Fibroblast of lung (primary cell): ENCODE data around the gene TEAD2. TPM values are rescaled to one million over a fixed set of nuclear protein-coding genes. Genes with fewer than 3 reads are reported as not detected.
A peak's percentile ranks its signal among the peaks of the same experiment; 100 is the strongest.

Source experiments
- DNase-seq, 2 donors: peaks; one replicate each; pipeline versions ENCODE4 v3.0.0 to v3.0.0-alpha.2; 2010; ENCODE audit warnings: low read depth in 2 of 2
- H2AFZ ChIP-seq: 2 replicates; pipeline ENCODE4 v1.5.1; 2012; ENCODE audit warnings: low read length, control low read depth, inconsistent platforms
- H3K27ac ChIP-seq: 2 replicates; pipeline ENCODE4 v1.5.1; 2011; ENCODE audit warnings: low read length, control low read depth; ENCODE audit not compliant: insufficient read depth
- H3K27me3 ChIP-seq: 2 replicates; pipeline ENCODE4 v1.5.1; 2011; ENCODE audit warnings: mild to moderate bottlenecking, low read length; ENCODE audit not compliant: control insufficient read depth, insufficient read depth
- H3K36me3 ChIP-seq: 2 replicates; pipeline ENCODE4 v1.5.1; 2011; ENCODE audit warnings: low read length; ENCODE audit not compliant: control insufficient read depth, insufficient read depth
- H3K4me1 ChIP-seq: 2 replicates; pipeline ENCODE4 v1.5.1; 2011; ENCODE audit warnings: low read length; ENCODE audit not compliant: control insufficient read depth, insufficient read depth; ENCODE audit errors: extremely low read depth
- H3K4me2 ChIP-seq: 2 replicates; pipeline ENCODE4 v1.5.1; 2011; ENCODE audit warnings: low read length, control low read depth; ENCODE audit not compliant: insufficient read depth; ENCODE audit errors: extremely low read depth
- H3K4me3 ChIP-seq, 4 experiments: fragments of 200-600 bp in 1 of 4; sonication (generic) in 1 of 4; replicated peaks in 1 of 4; 2 replicates each; pipeline ENCODE4 v1.5.1; 2011 to 2016; ENCODE audit warnings: low read length in 4 of 4, low read depth in 3 of 4, mild to moderate bottlenecking in 3 of 4, control low read depth in 2 of 4, inconsistent platforms in 1 of 4, mixed read lengths in 1 of 4; ENCODE audit not compliant: insufficient read depth in 1 of 4; ENCODE audit errors: control extremely low read depth in 1 of 4
- H3K79me2 ChIP-seq: 2 replicates; pipeline ENCODE4 v1.5.1; 2012; ENCODE audit warnings: mild to moderate bottlenecking, low read length, inconsistent platforms; ENCODE audit not compliant: control insufficient read depth, insufficient read depth
- H3K9ac ChIP-seq: 2 replicates; pipeline ENCODE4 v1.5.1; 2011; ENCODE audit warnings: mild to moderate bottlenecking, low read length, control low read depth; ENCODE audit not compliant: insufficient read depth
- H3K9me3 ChIP-seq: 2 replicates; pipeline ENCODE4 v1.5.1; 2012; ENCODE audit warnings: low read depth, low read length; ENCODE audit not compliant: control insufficient read depth, insufficient read depth
- H4K20me1 ChIP-seq: 2 replicates; pipeline ENCODE4 v1.5.1; 2011; ENCODE audit warnings: low read length; ENCODE audit not compliant: control insufficient read depth, insufficient read depth; ENCODE audit errors: extremely low read depth
- EZH2 ChIP-seq: IDR thresholded peaks from 2 replicates; pipeline ENCODE4 v1.5.1; 2012; ENCODE audit warnings: low read length, control low read depth, mild to moderate bottlenecking; ENCODE audit errors: missing control alignments
- polyA plus RNA-seq, 2 donors: library from polyadenylated mRNA; depleted of rRNA in 1 of 2; stranded (reverse) in 1 of 2; unstranded in 1 of 2; fragments of >200 nt; gene quantifications; 2 replicates each; pipeline ENCODE4 v1.2.1, GENCODE V29; 2011 to 2012; ENCODE audit warnings: missing spikeins in 1 of 2
- total RNA-seq: library from RNA; depleted of rRNA; stranded (reverse); fragments of >200 nt; gene quantifications from 2 replicates; pipeline ENCODE4 v1.2.1, GENCODE V29; 2014
- TF ChIP-seq, protein P1 (sequence below), 2 donors: IDR thresholded peaks in 1 of 2; conservative IDR thresholded peaks in 1 of 2; 1 replicate in 1 of 2; 2 replicates in 1 of 2; pipeline ENCODE4 v1.5.1; 2011 to 2012; ENCODE audit warnings: low read length in 2 of 2, control low read depth in 1 of 2, inconsistent platforms in 1 of 2, low read depth in 1 of 2, mild to moderate bottlenecking in 1 of 2

The TEAD2 gene
- total and polyA plus RNA-seq, 2 donors (not counting 1 experiment from before 2014, with no cell fraction given) = 19.2 to 22.7 TPM

DNA sequence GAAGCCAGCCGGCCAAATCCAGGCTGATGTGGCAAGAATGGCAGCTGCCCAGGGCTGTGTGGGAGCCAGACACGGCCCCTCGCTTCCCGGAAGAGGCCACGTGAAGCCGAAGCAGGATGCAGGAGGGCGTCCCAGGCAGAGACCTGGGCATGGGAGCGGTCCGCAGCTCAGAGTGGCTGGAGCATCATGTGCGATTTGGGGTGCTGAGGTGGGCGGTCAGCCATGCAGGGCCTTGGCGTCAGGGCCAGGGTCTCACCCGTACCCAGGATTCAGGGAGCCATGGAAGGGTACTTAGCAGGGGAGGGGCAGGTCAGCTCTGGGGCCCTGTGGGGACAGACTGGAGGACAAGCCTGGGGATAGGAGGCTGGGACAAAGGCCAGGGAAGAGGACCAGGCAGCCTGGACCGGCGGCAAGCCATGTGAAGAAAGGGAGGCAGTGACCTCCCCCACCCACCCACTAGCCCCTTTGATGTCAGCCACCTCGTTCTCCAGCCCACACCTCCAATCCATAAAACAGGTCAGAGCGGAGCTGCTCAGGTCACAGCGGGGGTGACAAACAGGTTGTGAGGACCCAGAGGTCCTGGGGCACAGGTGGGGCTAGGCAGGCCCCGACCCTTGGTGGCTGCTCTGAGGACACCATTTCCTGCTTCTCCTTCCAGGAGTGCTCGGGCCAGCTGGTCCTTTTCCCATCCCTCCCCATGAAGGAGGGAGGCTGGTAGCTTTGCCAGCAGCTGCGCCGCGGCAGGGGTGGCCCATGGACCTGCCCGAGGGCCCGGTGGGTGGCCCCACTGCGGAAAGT lies 28.1 kb upstream of the TEAD2 start:
- no peak overlapping the region for H3K27ac ChIP-seq
- no peak for DNase-seq
- TF ChIP-seq EZH2 = no peak
- TF ChIP-seq, protein P1, sequence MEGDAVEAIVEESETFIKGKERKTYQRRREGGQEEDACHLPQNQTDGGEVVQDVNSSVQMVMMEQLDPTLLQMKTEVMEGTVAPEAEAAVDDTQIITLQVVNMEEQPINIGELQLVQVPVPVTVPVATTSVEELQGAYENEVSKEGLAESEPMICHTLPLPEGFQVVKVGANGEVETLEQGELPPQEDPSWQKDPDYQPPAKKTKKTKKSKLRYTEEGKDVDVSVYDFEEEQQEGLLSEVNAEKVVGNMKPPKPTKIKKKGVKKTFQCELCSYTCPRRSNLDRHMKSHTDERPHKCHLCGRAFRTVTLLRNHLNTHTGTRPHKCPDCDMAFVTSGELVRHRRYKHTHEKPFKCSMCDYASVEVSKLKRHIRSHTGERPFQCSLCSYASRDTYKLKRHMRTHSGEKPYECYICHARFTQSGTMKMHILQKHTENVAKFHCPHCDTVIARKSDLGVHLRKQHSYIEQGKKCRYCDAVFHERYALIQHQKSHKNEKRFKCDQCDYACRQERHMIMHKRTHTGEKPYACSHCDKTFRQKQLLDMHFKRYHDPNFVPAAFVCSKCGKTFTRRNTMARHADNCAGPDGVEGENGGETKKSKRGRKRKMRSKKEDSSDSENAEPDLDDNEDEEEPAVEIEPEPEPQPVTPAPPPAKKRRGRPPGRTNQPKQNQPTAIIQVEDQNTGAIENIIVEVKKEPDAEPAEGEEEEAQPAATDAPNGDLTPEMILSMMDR (conservative IDR thresholded peaks at IDR 0.05 in 1 of 2, IDR thresholded peaks at IDR 0.05 in 1 of 2; ENCODE audit: low read depth in 1 of 2, low read length in 2 of 2) = no peak
- H3K4me2 ChIP-seq = no peak overlapping the region
- no peaks in the 10 kb centered on the region for H3K79me2 ChIP-seq
- H3K27me3 ChIP-seq = peaks cover 9% of the 10 kb centered on the region
- H4K20me1 ChIP-seq = no peaks in the 10 kb centered on the region
- H3K4me3 ChIP-seq = no peak overlapping the region
- H3K9me3 ChIP-seq = no peaks in the 10 kb centered on the region
- H3K36me3 ChIP-seq = no peaks in the 10 kb centered on the region
- H3K4me1 ChIP-seq = no peaks in the 10 kb centered on the region
- no peak overlapping the region for H3K9ac ChIP-seq
- no peak overlapping the region for H2AFZ ChIP-seq

- DNase-seq = no peak
- H3K4me1 ChIP-seq = no peaks in the 10 kb centered on the region
- no peaks in the 10 kb centered on the region for H3K9me3 ChIP-seq
- no peak overlapping the region for H3K27ac ChIP-seq
- H3K4me2 ChIP-seq = no peak overlapping the region
- H2AFZ ChIP-seq = no peak overlapping the region
- H3K4me3 ChIP-seq = no peak overlapping the region
- no peaks in the 10 kb centered on the region for H3K36me3 ChIP-seq
- H3K9ac ChIP-seq = no peak overlapping the region
- no peaks in the 10 kb centered on the region for H4K20me1 ChIP-seq
- no peaks in the 10 kb centered on the region for H3K79me2 ChIP-seq
- peaks cover 6% of the 10 kb centered on the region for H3K27me3 ChIP-seq
- TF ChIP-seq, protein P1 (conservative IDR thresholded peaks at IDR 0.05 in 1 of 2, IDR thresholded peaks at IDR 0.05 in 1 of 2; ENCODE audit: low read depth in 1 of 2, low read length in 2 of 2) = no peak
- TF ChIP-seq EZH2 = no peak
These were observed 27.2 kb upstream of the TEAD2 start for GRCh38 chr19:49389406-49389805.

DNA sequence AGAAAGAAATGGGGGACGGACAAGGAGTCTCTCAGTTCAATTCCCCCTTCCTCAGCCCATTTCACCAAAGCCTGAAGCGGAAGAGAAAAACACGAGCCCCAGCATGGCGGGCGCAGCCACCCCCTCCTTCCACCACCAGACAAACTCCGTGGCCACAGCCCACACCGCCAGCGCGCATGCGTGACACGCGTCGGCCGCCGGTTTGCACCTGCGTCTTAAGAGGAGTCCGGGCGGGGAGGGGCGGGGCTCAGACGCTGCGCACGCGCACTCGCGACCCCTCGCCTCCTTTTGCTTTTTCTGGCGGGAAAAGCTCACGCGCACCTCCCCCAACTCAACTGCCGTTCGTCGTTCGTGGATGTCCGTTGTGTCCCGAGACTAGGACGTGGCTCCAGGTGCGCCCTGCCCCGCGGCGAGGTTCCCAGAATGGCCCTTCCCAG lies 25.7 kb upstream of the TEAD2 start, which contains the start of gene KASH5:
Gene KASH5, plus strand, starts transcription at position 314 of the 437 bp plus-strand sequence. CDS start 2,635 bp downstream, outside the sequence.
- H3K27me3 ChIP-seq = peaks cover 6% of the 10 kb centered on the region
- no peak within 1 kb of the TSS for H3K4me2 ChIP-seq
- H3K27ac ChIP-seq = no peak within 1 kb of the TSS
- TF ChIP-seq, protein P1 (conservative IDR thresholded peaks at IDR 0.05 in 1 of 2, IDR thresholded peaks at IDR 0.05 in 1 of 2; ENCODE audit: low read depth in 1 of 2, low read length in 2 of 2) = no peak
- no peak for TF ChIP-seq EZH2
- no peaks in the 10 kb centered on the region for H3K9me3 ChIP-seq
- H3K4me3 ChIP-seq = no peak within 1 kb of the TSS
- H3K9ac ChIP-seq = no peak within 1 kb of the TSS
- DNase-seq = peak; percentile 22 to 52
- H3K36me3 ChIP-seq = no peaks in the 10 kb centered on the region
- no peaks in the 10 kb centered on the region for H3K4me1 ChIP-seq
- no peaks in the 10 kb centered on the region for H3K79me2 ChIP-seq
- no peaks in the 10 kb centered on the region for H4K20me1 ChIP-seq
- no peak within 1 kb of the TSS for H2AFZ ChIP-seq
